ENCODE measurements around the gene BTBD9. TPM values are rescaled to one million over a fixed set of nuclear protein-coding genes. Genes with fewer than 3 reads are reported as not detected.

BTBD9 gene
- polyA plus RNA-seq, 2 of the 4 experiments (the other 2 are of a cell fraction): 2.3 to 4.6 TPM

DNA sequence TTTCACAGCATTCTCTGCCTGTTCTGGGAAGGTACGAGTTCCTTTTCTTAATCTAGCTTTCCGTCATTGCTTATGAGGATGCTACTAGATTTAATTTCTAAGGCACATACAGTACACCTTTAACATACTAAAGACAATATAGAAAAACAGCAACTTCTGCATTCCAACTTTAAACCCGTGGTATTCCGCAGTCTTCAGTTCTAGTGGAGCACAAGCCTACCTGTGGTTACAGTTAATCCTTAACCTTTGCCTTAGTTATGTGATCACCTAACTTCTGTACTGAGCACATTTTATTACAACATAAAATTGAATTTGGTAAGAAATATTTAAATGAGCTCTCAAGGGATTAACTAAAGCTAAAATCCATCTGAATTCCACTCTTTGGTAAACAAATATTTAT lies 289.5 kb downstream of the BTBD9 start:
- Histone ChIP-seq H3K4me2 (no peak overlapping the region), H3K27ac (no peak overlapping the region), H3K4me3 (no peak overlapping the region), H3K4me1 (no peaks in the 10 kb centered on the region), H3K9me3 (no peaks in the 10 kb centered on the region)
- DNase-seq (ENCODE audit: low read depth in 1 of 2, low spot score in 1 of 2) (no peak), FAIRE-seq (no peak), ATAC-seq (no peak)
- TF ChIP-seq JUNB (IDR thresholded peaks at IDR 0.05) (no peak), POLR2AphosphoS2 (conservative IDR thresholded peaks at IDR 0.05; ENCODE audit: low read length) (no peak), TFCP2L1 (CRISPR knock-in tag; IDR thresholded peaks at IDR 0.05) (no peak), BHLHE40 (IDR thresholded peaks at IDR 0.05; ENCODE audit: low read depth, low read length) (no peak), EHF (CRISPR knock-in tag; IDR thresholded peaks at IDR 0.05) (no peak)
- ChIA-PET CTCF (no interaction called here), POLR2A (interaction anchor here (0.6 kb wide), 1 partner anchor 485 kb away, joined by 5 read pairs; no protein-coding TSS in a partner anchor)
- WGBS (ENCODE audit: missing lambda C conversion rate): 79% methylated on average over 4 of the region's 4 CpGs

GRCh38 chr6:38349795-38350194 lies 289.9 kb downstream of the BTBD9 start:
- ChIA-PET CTCF (no interaction called here), POLR2A (interaction anchor here (0.6 kb wide), 1 partner anchor 486 kb away, joined by 5 read pairs; no protein-coding TSS in a partner anchor)
- Histone ChIP-seq H3K27ac (no peak overlapping the region), H3K4me1 (no peaks in the 10 kb centered on the region), H3K4me3 (no peak overlapping the region), H3K4me2 (no peak overlapping the region), H3K9me3 (no peaks in the 10 kb centered on the region)
- no peak for DNase-seq (ENCODE audit: low read depth in 1 of 2, low spot score in 1 of 2)
- TF ChIP-seq POLR2A (IDR thresholded peaks at IDR 0.05; ENCODE audit: low read length): no peak
- TF ChIP-seq RNF2 (IDR thresholded peaks at IDR 0.05; ENCODE audit: borderline replicate concordance, low read depth): no peak
- TF ChIP-seq HOXB5 (CRISPR knock-in tag; IDR thresholded peaks at IDR 0.05): no peak
- no peak for TF ChIP-seq FOSL2 (IDR thresholded peaks at IDR 0.05)
- TF ChIP-seq FOSL2 (CRISPR knock-in tag; IDR thresholded peaks at IDR 0.05): no peak
- TF ChIP-seq, protein P1, sequence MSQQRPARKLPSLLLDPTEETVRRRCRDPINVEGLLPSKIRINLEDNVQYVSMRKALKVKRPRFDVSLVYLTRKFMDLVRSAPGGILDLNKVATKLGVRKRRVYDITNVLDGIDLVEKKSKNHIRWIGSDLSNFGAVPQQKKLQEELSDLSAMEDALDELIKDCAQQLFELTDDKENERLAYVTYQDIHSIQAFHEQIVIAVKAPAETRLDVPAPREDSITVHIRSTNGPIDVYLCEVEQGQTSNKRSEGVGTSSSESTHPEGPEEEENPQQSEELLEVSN (IDR thresholded peaks at IDR 0.05; ENCODE audit: borderline replicate concordance, low read depth): no peak
- no peak for TF ChIP-seq SMC3 (IDR thresholded peaks at IDR 0.05)
- TF ChIP-seq, protein P2, sequence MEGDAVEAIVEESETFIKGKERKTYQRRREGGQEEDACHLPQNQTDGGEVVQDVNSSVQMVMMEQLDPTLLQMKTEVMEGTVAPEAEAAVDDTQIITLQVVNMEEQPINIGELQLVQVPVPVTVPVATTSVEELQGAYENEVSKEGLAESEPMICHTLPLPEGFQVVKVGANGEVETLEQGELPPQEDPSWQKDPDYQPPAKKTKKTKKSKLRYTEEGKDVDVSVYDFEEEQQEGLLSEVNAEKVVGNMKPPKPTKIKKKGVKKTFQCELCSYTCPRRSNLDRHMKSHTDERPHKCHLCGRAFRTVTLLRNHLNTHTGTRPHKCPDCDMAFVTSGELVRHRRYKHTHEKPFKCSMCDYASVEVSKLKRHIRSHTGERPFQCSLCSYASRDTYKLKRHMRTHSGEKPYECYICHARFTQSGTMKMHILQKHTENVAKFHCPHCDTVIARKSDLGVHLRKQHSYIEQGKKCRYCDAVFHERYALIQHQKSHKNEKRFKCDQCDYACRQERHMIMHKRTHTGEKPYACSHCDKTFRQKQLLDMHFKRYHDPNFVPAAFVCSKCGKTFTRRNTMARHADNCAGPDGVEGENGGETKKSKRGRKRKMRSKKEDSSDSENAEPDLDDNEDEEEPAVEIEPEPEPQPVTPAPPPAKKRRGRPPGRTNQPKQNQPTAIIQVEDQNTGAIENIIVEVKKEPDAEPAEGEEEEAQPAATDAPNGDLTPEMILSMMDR (IDR thresholded peaks at IDR 0.05): no peak
- TF ChIP-seq TP53 (CRISPR knock-in tag; IDR thresholded peaks at IDR 0.05): no peak
- TF ChIP-seq RARB (CRISPR knock-in tag; IDR thresholded peaks at IDR 0.05): no peak
- no peak for TF ChIP-seq HDAC2 (IDR thresholded peaks at IDR 0.05)
- no peak for TF ChIP-seq CHD2 (IDR thresholded peaks at IDR 0.05; ENCODE audit: low read length, partially characterized antibody)
- TF ChIP-seq, protein P3, sequence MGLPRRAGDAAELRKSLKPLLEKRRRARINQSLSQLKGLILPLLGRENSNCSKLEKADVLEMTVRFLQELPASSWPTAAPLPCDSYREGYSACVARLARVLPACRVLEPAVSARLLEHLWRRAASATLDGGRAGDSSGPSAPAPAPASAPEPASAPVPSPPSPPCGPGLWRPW (IDR thresholded peaks at IDR 0.05): no peak
- no peak for TF ChIP-seq RAD21 (conservative IDR thresholded peaks at IDR 0.05 in 1 of 2, IDR thresholded peaks at IDR 0.05 in 1 of 2)
- no peak for TF ChIP-seq GATA3 (IDR thresholded peaks at IDR 0.05; ENCODE audit: borderline replicate concordance)
- TF ChIP-seq, protein P4, sequence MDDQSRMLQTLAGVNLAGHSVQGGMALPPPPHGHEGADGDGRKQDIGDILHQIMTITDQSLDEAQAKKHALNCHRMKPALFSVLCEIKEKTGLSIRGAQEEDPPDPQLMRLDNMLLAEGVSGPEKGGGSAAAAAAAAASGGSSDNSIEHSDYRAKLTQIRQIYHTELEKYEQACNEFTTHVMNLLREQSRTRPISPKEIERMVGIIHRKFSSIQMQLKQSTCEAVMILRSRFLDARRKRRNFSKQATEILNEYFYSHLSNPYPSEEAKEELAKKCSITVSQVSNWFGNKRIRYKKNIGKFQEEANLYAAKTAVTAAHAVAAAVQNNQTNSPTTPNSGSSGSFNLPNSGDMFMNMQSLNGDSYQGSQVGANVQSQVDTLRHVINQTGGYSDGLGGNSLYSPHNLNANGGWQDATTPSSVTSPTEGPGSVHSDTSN (IDR thresholded peaks at IDR 0.05): no peak
- no peak for TF ChIP-seq CEBPB (IDR thresholded peaks at IDR 0.05)
- TF ChIP-seq RCOR1 (IDR thresholded peaks at IDR 0.05; ENCODE audit: low read depth, low read length): no peak
- TF ChIP-seq NPAS2 (CRISPR knock-in tag; IDR thresholded peaks at IDR 0.05; ENCODE audit: borderline replicate concordance): no peak
- TF ChIP-seq BHLHE40 (IDR thresholded peaks at IDR 0.05; ENCODE audit: low read depth, low read length): no peak
- TF ChIP-seq MYC (IDR thresholded peaks at IDR 0.05; ENCODE audit: borderline replicate concordance, low read length): no peak
- no peak for ATAC-seq
- 89% methylated on average over 3 of the region's 3 CpGs for WGBS (ENCODE audit: missing lambda C conversion rate)
- FAIRE-seq: no peak

All from A549 (cell line).